NT2/D1 (cell line): Measurements from ENCODE around the gene RNF169.

Experiments
- DNase-seq: peaks from one replicate; pipeline ENCODE4 v3.0.0-alpha.2; 2011; ENCODE audit warnings: low read depth, low spot score
- H3K27me3 ChIP-seq: 2 replicates; pipeline ENCODE4 v1.6.0; 2011; ENCODE audit warnings: mild to moderate bottlenecking; ENCODE audit not compliant: insufficient read length, insufficient read depth
- H3K36me3 ChIP-seq: 2 replicates; pipeline ENCODE4 v1.6.1; 2011; ENCODE audit warnings: mild to moderate bottlenecking, low read length, mixed read lengths; ENCODE audit not compliant: insufficient read depth, insufficient read length
- H3K4me1 ChIP-seq: 2 replicates; pipeline ENCODE4 v1.5.1; 2011; ENCODE audit not compliant: insufficient read depth, insufficient read length
- H3K4me3 ChIP-seq: 2 replicates; pipeline ENCODE4 v1.5.1; 2011; ENCODE audit warnings: low read depth; ENCODE audit not compliant: insufficient read length
- H3K9ac ChIP-seq: 2 replicates; pipeline ENCODE4 v1.6.0; 2011; ENCODE audit warnings: low read depth; ENCODE audit not compliant: insufficient read length
- H3K9me3 ChIP-seq: 2 replicates; pipeline ENCODE4 v1.5.1; 2011; ENCODE audit warnings: mild to moderate bottlenecking, low read length; ENCODE audit not compliant: insufficient read depth
- SUZ12 ChIP-seq: IDR thresholded peaks from 2 replicates; pipeline ENCODE4 v1.6.1; 2011; ENCODE audit not compliant: insufficient read length, insufficient read depth; ENCODE audit errors: extremely low read depth
- YY1 ChIP-seq: IDR thresholded peaks from 2 replicates; pipeline ENCODE4 v1.6.1; 2011; ENCODE audit not compliant: insufficient read length, insufficient read depth
- ZNF274 ChIP-seq: IDR thresholded peaks from 2 replicates; pipeline ENCODE4 v1.6.1; 2011; ENCODE audit warnings: mild to moderate bottlenecking, low read depth, low read length

The RNF169 gene

DNA sequence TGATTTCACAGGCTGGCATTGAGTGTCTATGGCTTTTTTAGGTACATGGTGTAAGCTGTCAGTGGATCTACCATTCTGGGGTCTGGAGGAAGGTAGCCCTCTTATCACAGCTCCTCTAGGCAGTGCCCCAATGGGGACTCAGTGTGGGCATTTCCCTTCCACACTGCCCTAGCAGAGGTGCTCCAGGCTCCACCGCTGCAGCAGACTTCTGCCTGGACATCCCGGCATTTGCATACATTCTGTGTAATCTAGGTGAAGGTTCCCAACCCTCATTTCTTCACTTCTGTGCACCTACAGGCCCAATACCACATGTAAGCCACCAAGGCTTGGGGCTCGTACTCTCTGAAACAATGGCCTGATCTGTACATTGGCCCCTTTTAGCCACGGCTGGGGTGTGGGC, 78.3 kb downstream of the RNF169 start:
- no peak overlapping the region for H3K4me3 ChIP-seq
- H3K27me3 ChIP-seq = no peaks in the 10 kb centered on the region
- DNase-seq = no peak
- peaks cover 40% of the 10 kb centered on the region for H3K9me3 ChIP-seq
- no peaks in the 10 kb centered on the region for H3K4me1 ChIP-seq
- H3K9ac ChIP-seq = no peak overlapping the region
- peaks cover 10% of the 10 kb centered on the region for H3K36me3 ChIP-seq
- no peak for TF ChIP-seq SUZ12
- no peak for TF ChIP-seq ZNF274
- TF ChIP-seq YY1 = no peak

DNA sequence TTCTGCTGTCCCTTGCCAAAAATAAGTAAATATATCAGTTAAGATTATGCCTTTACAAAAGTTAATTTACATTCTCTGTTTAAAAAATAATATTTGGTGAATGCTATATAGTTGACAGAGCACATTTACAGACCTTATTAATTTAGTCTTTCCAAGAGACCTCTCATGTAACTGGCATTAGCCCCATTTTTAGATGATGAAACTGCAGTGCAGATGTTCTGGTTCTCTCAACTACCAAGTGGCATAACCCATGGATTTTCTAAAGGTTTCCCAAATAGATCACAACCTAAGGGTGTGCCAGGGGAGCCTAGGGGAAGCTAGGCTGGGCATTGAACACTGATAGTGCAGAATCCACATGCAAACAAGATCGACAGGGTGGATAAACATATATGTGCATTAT, 88.5 kb downstream of the RNF169 start:
- H3K9ac ChIP-seq = no peak overlapping the region
- DNase-seq = no peak
- H3K27me3 ChIP-seq = no peaks in the 10 kb centered on the region
- H3K4me1 ChIP-seq = no peaks in the 10 kb centered on the region
- no peaks in the 10 kb centered on the region for H3K9me3 ChIP-seq
- H3K36me3 ChIP-seq = peaks cover 56% of the 10 kb centered on the region
- no peak overlapping the region for H3K4me3 ChIP-seq
- TF ChIP-seq ZNF274 = no peak
- TF ChIP-seq YY1 = no peak
- TF ChIP-seq SUZ12 = no peak

DNA sequence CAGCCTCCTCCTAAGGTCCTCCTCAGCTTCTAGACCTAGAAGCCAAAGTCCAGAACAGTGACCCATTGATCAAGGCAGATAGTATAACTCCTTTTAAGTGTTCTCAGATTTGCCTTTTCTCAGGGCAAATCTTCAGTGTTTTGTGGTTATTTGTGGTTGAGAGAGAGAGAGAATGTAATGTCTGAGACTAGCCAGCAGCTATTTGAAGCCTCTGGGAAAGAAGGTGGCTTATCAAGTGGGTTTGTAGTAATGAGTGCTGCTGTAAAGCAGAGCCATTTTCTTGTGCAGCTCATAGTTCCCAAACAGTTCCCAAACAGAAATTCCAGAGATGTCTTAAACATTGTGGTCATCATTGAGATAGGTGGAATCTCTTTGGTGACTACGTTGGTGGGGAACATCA, 89.5 kb downstream of the RNF169 start:
- peaks cover 65% of the 10 kb centered on the region for H3K36me3 ChIP-seq
- no peaks in the 10 kb centered on the region for H3K27me3 ChIP-seq
- TF ChIP-seq ZNF274 = no peak
- no peak for TF ChIP-seq YY1
- no peak for TF ChIP-seq SUZ12
- no peak overlapping the region for H3K4me3 ChIP-seq
- H3K9me3 ChIP-seq = no peaks in the 10 kb centered on the region
- no peak overlapping the region for H3K9ac ChIP-seq
- H3K4me1 ChIP-seq = no peaks in the 10 kb centered on the region
- no peak for DNase-seq

DNA sequence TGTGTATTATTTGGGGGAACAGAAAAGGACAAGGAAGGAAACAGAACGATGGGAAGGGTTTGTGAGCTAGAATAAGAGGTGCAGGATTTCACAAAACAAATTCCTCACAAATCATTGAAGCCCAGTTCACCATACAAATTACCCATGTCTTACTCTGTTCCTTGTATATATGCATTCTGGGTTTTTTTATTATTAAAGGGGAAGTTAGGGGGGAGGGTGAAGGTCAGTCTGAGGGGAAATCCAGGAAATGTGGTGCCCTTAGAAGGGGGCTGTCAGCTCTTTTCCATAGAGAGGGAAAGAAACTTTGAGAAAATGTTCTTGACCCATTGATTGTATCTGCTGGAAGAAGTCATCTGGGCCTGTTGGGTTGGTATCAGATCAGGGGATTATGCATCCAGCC, 90.8 kb downstream of the RNF169 start:
- peaks cover 78% of the 10 kb centered on the region for H3K36me3 ChIP-seq
- H3K9me3 ChIP-seq = no peaks in the 10 kb centered on the region
- no peak overlapping the region for H3K9ac ChIP-seq
- no peaks in the 10 kb centered on the region for H3K27me3 ChIP-seq
- H3K4me1 ChIP-seq = no peaks in the 10 kb centered on the region
- TF ChIP-seq ZNF274 = no peak
- no peak for TF ChIP-seq SUZ12
- no peak for TF ChIP-seq YY1
- DNase-seq = no peak
- no peak overlapping the region for H3K4me3 ChIP-seq

DNA sequence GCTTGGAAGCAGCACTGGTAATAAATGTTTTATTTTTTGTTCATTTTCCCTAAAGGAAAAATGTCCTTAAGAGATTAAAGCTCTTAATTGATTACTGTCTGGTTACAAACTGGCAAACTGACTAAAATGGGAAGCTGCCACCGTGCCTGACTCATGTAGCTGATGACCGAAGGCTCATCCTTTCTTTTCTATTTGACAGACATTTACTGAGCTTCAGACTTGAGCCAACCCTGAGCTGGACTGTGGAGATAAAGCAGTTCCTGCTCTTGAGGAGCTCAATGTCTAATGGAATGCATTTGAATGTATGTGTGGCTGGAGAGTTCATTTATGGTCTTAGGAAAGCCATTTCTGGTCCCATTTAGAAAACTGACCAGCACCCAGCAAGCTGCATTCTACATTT, 91.3 kb downstream of the RNF169 start:
- no peak for TF ChIP-seq YY1
- no peak for TF ChIP-seq SUZ12
- TF ChIP-seq ZNF274 = no peak
- Histone ChIP-seq H3K36me3 (peaks cover 78% of the 10 kb centered on the region), H3K27me3 (no peaks in the 10 kb centered on the region), H3K9ac (no peak overlapping the region), H3K4me3 (no peak overlapping the region), H3K4me1 (no peaks in the 10 kb centered on the region), H3K9me3 (no peaks in the 10 kb centered on the region)
- no peak for DNase-seq

DNA sequence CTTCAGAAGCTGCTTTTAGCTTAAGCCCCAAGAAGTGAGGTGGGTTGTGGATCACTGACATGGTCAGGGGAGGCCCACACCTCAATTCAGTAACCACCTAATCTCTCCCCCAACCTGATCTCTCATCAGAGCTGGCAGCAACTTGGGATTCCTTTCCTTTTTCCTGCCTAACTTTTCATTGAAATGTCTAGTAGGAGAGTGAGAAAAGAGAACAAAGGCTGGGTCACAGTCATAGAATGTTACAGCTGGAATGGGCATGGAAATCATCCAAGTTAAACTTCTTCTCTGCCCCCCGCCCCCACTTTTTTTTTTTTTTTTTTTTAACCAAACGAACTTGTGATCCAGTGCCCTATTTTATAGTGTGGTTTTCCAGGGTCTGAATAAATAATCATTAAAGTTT, 91.8 kb downstream of the RNF169 start:
- Histone ChIP-seq H3K9ac (no peak overlapping the region), H3K4me1 (no peaks in the 10 kb centered on the region), H3K4me3 (no peak overlapping the region), H3K36me3 (peaks cover 78% of the 10 kb centered on the region), H3K9me3 (no peaks in the 10 kb centered on the region), H3K27me3 (no peaks in the 10 kb centered on the region)
- DNase-seq = no peak
- TF ChIP-seq ZNF274 (no peak), SUZ12 (no peak), YY1 (no peak)

DNA sequence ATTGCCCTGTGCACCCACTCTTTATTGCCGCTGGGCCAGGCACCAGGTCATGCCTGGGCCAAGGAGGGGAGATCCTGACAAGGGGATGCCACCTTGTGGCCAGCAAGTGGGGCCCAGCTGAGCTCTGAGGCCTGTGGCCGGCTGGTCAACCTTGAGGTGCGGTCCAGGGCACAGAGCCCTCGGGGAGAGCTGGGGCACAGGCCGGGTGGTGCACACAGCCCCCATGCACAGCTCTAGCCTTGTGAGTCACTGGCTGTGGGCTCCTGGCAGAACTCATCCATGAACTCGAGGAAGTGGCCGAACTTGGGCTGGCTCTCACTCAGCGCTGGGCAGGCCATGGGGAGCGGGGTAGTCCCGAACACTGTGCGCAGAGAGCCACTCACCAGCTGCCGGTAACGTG, 94.3 kb downstream of the RNF169 start:
- H3K4me3 ChIP-seq = no peak overlapping the region
- no peaks in the 10 kb centered on the region for H3K9me3 ChIP-seq
- H3K27me3 ChIP-seq = no peaks in the 10 kb centered on the region
- H3K9ac ChIP-seq = no peak overlapping the region
- H3K4me1 ChIP-seq = no peaks in the 10 kb centered on the region
- peaks cover 73% of the 10 kb centered on the region for H3K36me3 ChIP-seq
- TF ChIP-seq SUZ12 (no peak), ZNF274 (no peak), YY1 (no peak)
- no peak for DNase-seq

DNA sequence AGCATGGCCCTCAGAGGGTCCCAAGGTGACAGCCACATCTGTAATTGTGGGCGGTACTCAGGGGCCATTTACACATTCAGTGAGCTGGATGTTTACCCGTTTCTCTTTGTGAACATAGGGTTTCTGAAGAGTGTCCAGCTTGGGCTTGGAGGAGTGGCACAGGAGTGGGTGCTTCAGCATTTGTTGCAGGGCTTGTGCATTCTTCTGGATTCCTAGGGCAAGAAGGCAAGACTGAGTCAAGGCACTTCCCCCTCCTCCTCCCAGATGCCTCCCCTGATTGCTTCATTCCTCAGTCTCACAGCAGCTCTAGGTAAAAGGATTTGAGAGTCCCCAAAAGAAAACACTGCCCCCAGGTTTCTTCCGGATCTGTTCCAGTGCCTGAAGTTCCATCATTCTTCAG, 95.4 kb downstream of the RNF169 start:
- DNase-seq = no peak
- Histone ChIP-seq H3K27me3 (no peaks in the 10 kb centered on the region), H3K4me1 (no peaks in the 10 kb centered on the region), H3K4me3 (no peak overlapping the region), H3K9ac (no peak overlapping the region), H3K36me3 (peaks cover 67% of the 10 kb centered on the region), H3K9me3 (no peaks in the 10 kb centered on the region)
- TF ChIP-seq YY1 = no peak
- TF ChIP-seq ZNF274 = no peak
